ENCODE measurements around the gene BRD2. TPM values are rescaled to one million over a fixed set of nuclear protein-coding genes. Genes with fewer than 3 reads are reported as not detected.

BRD2 gene
- total and polyA plus RNA-seq, 4 donors: 71.0 to 181 (median 156) TPM

GRCh38 chr6:32945108-32945760 is 23.2 kb upstream of the BRD2 start:
- DNase-seq (no peak), ATAC-seq (ENCODE audit: low FRiP score) (no peak)
- Histone ChIP-seq H3K27ac (ENCODE audit: low read depth in 1 of 2, low read length in 2 of 2) (no peak overlapping the region), H3K9me3 (ENCODE audit: control insufficient read depth, low read length) (no peaks in the 10 kb centered on the region), H3K4me3 (ENCODE audit: low read length in 2 of 2) (no peak overlapping the region), H3K36me3 (ENCODE audit: control insufficient read depth in 1 of 2, insufficient read depth in 2 of 2, low read length in 1 of 2) (no peaks in the 10 kb centered on the region), H3K4me1 (ENCODE audit: control insufficient read depth in 1 of 2, insufficient read depth in 2 of 2, low read length in 2 of 2) (no peaks in the 10 kb centered on the region), H3K27me3 (ENCODE audit: control insufficient read depth in 1 of 2, insufficient read depth in 2 of 2, low read length in 1 of 2) (no peaks in the 10 kb centered on the region)
- intact Hi-C loops (cut with DNase I): no loop called here
- 70 to 73% methylated on average over 9 of the region's 9 CpGs for WGBS, 2 donors

- intact Hi-C loops (cut with DNase I): no loop called here
- no peak for DNase-seq
- H3K27me3 ChIP-seq (ENCODE audit: control insufficient read depth in 1 of 2, insufficient read depth in 2 of 2, low read length in 1 of 2): no peaks in the 10 kb centered on the region
- no peaks in the 10 kb centered on the region for H3K9me3 ChIP-seq (ENCODE audit: control insufficient read depth, low read length)
- H3K4me1 ChIP-seq (ENCODE audit: control insufficient read depth in 1 of 2, insufficient read depth in 2 of 2, low read length in 2 of 2): no peaks in the 10 kb centered on the region
- no peak overlapping the region for H3K27ac ChIP-seq (ENCODE audit: low read depth in 1 of 2, low read length in 2 of 2)
- H3K4me3 ChIP-seq (ENCODE audit: low read length in 2 of 2): no peak overlapping the region
- ATAC-seq (ENCODE audit: low FRiP score): no peak
- H3K36me3 ChIP-seq (ENCODE audit: control insufficient read depth in 1 of 2, insufficient read depth in 2 of 2, low read length in 1 of 2): no peaks in the 10 kb centered on the region
These were observed 22.4 kb upstream of the BRD2 start for GRCh38 chr6:32945953-32946352.

- Histone ChIP-seq H3K9me3 (ENCODE audit: control insufficient read depth, low read length) (no peaks in the 10 kb centered on the region), H3K27me3 (ENCODE audit: control insufficient read depth in 1 of 2, insufficient read depth in 2 of 2, low read length in 1 of 2) (no peaks in the 10 kb centered on the region), H3K27ac (ENCODE audit: low read depth in 1 of 2, low read length in 2 of 2) (no peak overlapping the region), H3K4me1 (ENCODE audit: control insufficient read depth in 1 of 2, insufficient read depth in 2 of 2, low read length in 2 of 2) (no peaks in the 10 kb centered on the region), H3K36me3 (ENCODE audit: control insufficient read depth in 1 of 2, insufficient read depth in 2 of 2, low read length in 1 of 2) (no peaks in the 10 kb centered on the region), H3K4me3 (ENCODE audit: low read length in 2 of 2) (no peak overlapping the region)
- DNase-seq (no peak), ATAC-seq (ENCODE audit: low FRiP score) (no peak)
- intact Hi-C loops (cut with DNase I): no loop called here
These were observed 21.5 kb upstream of the BRD2 start for GRCh38 chr6:32946893-32947292.

GRCh38 chr6:32947552-32948465 is 20.6 kb upstream of the BRD2 start:
- H3K9me3 ChIP-seq (ENCODE audit: control insufficient read depth, low read length): no peaks in the 10 kb centered on the region
- no peaks in the 10 kb centered on the region for H3K36me3 ChIP-seq (ENCODE audit: control insufficient read depth in 1 of 2, insufficient read depth in 2 of 2, low read length in 1 of 2)
- 69 to 72% methylated on average over 11 of the region's 11 CpGs for WGBS, 2 donors
- H3K27ac ChIP-seq (ENCODE audit: low read depth in 1 of 2, low read length in 2 of 2): no peak overlapping the region
- H3K27me3 ChIP-seq (ENCODE audit: control insufficient read depth in 1 of 2, insufficient read depth in 2 of 2, low read length in 1 of 2): no peaks in the 10 kb centered on the region
- intact Hi-C loops (cut with DNase I): no loop called here
- H3K4me3 ChIP-seq (ENCODE audit: low read length in 2 of 2): no peak overlapping the region
- ATAC-seq (ENCODE audit: low FRiP score) (no peak), DNase-seq (no peak)
- H3K4me1 ChIP-seq (ENCODE audit: control insufficient read depth in 1 of 2, insufficient read depth in 2 of 2, low read length in 2 of 2): no peaks in the 10 kb centered on the region

DNA sequence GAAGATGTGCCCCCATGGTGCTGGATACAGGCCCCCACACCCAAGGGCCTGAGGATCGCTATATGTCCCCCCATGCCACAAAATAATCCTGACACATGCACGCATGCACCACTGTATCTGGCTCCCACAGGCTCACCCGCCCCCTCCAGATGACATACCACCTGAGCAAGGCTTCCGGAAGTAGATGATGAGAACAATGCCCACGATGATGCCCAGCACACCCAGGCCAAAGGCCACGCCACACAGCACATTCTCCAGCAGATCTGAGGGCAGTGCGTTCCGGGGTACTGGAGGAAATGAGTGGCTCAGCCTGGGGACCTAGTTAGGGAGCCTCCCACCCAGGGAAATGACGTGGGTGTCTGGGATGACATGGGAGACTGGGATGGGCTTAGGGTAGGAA is 19.3 kb upstream of the BRD2 start:
- H3K4me1 ChIP-seq (ENCODE audit: control insufficient read depth in 1 of 2, insufficient read depth in 2 of 2, low read length in 2 of 2): no peaks in the 10 kb centered on the region
- ATAC-seq (ENCODE audit: low FRiP score): no peak
- H3K9me3 ChIP-seq (ENCODE audit: control insufficient read depth, low read length): no peaks in the 10 kb centered on the region
- no peaks in the 10 kb centered on the region for H3K27me3 ChIP-seq (ENCODE audit: control insufficient read depth in 1 of 2, insufficient read depth in 2 of 2, low read length in 1 of 2)
- WGBS, 2 donors: 88% methylated on average over 9 of the region's 9 CpGs
- H3K4me3 ChIP-seq (ENCODE audit: low read length in 2 of 2): no peak overlapping the region
- no peak for DNase-seq
- no peak overlapping the region for H3K27ac ChIP-seq (ENCODE audit: low read depth in 1 of 2, low read length in 2 of 2)
- no peaks in the 10 kb centered on the region for H3K36me3 ChIP-seq (ENCODE audit: control insufficient read depth in 1 of 2, insufficient read depth in 2 of 2, low read length in 1 of 2)
- intact Hi-C loops (cut with DNase I): no loop called here

DNA sequence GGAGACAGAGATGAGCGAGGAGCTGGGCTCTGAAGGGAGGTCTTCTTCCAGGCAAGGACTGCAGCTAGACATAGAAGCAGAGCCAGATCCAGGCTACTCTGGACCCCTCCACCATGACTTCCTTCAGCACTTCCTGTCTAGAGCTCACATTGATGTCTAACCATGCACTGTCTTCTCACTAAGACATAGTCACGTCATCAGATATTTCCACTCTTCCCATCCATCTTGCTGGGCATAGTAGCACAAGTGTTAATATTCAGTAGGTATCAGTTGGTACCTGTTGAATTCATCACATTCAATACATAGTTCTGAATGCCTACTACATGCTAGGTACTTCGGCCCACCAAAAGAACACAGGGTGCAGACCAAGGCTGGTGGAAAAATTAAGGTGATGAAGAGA is 18.4 kb upstream of the BRD2 start:
- Histone ChIP-seq H3K4me1 (ENCODE audit: control insufficient read depth in 1 of 2, insufficient read depth in 2 of 2, low read length in 2 of 2) (no peaks in the 10 kb centered on the region), H3K27me3 (ENCODE audit: control insufficient read depth in 1 of 2, insufficient read depth in 2 of 2, low read length in 1 of 2) (no peaks in the 10 kb centered on the region), H3K4me3 (ENCODE audit: low read length in 2 of 2) (no peak overlapping the region), H3K9me3 (ENCODE audit: control insufficient read depth, low read length) (no peaks in the 10 kb centered on the region), H3K36me3 (ENCODE audit: control insufficient read depth in 1 of 2, insufficient read depth in 2 of 2, low read length in 1 of 2) (no peaks in the 10 kb centered on the region), H3K27ac (ENCODE audit: low read depth in 1 of 2, low read length in 2 of 2) (no peak overlapping the region)
- DNase-seq: no peak
- intact Hi-C loops (cut with DNase I): no loop called here
- WGBS, 2 donors: 94 to 95% methylated on average over 3 of the region's 3 CpGs
- ATAC-seq (ENCODE audit: low FRiP score): no peak

DNA sequence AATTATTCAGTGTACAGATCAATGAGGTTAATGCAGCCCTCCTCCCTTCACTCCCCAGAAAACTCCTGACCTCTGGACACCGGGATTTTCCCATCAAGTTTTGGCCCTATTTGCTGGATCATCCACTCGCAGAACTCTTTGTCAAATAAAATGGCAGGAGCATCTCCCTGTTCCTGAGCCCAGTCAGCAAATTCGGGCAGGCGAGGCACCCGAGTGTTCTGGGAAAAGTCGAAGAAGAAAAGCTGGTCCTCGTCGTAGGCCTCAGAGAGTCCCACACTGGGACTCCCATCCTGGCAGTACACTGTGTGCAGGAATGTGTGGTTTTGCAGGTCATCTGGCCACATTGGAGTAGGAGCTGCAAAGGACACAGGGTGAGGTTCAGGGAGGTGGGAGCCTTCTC is 17.9 kb upstream of the BRD2 start:
- Histone ChIP-seq H3K27ac (ENCODE audit: low read depth in 1 of 2, low read length in 2 of 2) (no peak overlapping the region), H3K27me3 (ENCODE audit: control insufficient read depth in 1 of 2, insufficient read depth in 2 of 2, low read length in 1 of 2) (no peaks in the 10 kb centered on the region), H3K4me3 (ENCODE audit: low read length in 2 of 2) (no peak overlapping the region), H3K4me1 (ENCODE audit: control insufficient read depth in 1 of 2, insufficient read depth in 2 of 2, low read length in 2 of 2) (no peaks in the 10 kb centered on the region), H3K9me3 (ENCODE audit: control insufficient read depth, low read length) (no peaks in the 10 kb centered on the region), H3K36me3 (ENCODE audit: control insufficient read depth in 1 of 2, insufficient read depth in 2 of 2, low read length in 1 of 2) (no peaks in the 10 kb centered on the region)
- WGBS, 2 donors: 90 to 91% methylated on average over 8 of the region's 8 CpGs
- intact Hi-C loops (cut with DNase I): no loop called here
- no peak for ATAC-seq (ENCODE audit: low FRiP score)
- no peak for DNase-seq

GRCh38 chr6:32952817-32953739 is 15.3 kb upstream of the BRD2 start, which contains the start of gene HLA-DMA:
TSS of gene HLA-DMA (minus strand) at chr6:32953097. CDS start at chr6:32953036, 61 bp downstream.
- Histone ChIP-seq H3K36me3 (ENCODE audit: control insufficient read depth in 1 of 2, insufficient read depth in 2 of 2, low read length in 1 of 2) (no peaks in the 10 kb centered on the region), H3K4me1 (ENCODE audit: control insufficient read depth in 1 of 2, insufficient read depth in 2 of 2, low read length in 2 of 2) (no peaks in the 10 kb centered on the region), H3K27me3 (ENCODE audit: control insufficient read depth in 1 of 2, insufficient read depth in 2 of 2, low read length in 1 of 2) (no peaks in the 10 kb centered on the region), H3K9me3 (ENCODE audit: control insufficient read depth, low read length) (no peaks in the 10 kb centered on the region), H3K27ac (ENCODE audit: low read depth in 1 of 2, low read length in 2 of 2) (no peak within 1 kb of the TSS), H3K4me3 (ENCODE audit: low read length in 2 of 2) (no peak within 1 kb of the TSS)
- intact Hi-C loops (cut with DNase I): loop anchor here (1.0 to 2.0 kb wide), 2 partner anchors 15 to 20 kb away; partner anchors contain the start of gene BRD2 (in 1 of the 2)
- WGBS, 2 donors: 33 to 37% methylated on average over 10 of the region's 10 CpGs
- ATAC-seq (ENCODE audit: low FRiP score) (peak; percentile 96), DNase-seq (peak; percentile 93)
